Activated T-helper 2 cell treated with anti-CD3 and anti-CD28 coated beads, Interferon-gamma antibody, Interleukin-2, Interleukin-4, amounts not matched to agents 10 μg/mL and 5 μg/mL and 100 μg/mL, durations not matched to agents 14 hours and 24 hours and 36 hours (primary cell): ENCODE data around the gene CELA2B. TPM values are rescaled to one million over a fixed set of nuclear protein-coding genes. Genes with fewer than 3 reads are reported as not detected.
"Not testable (repeated sequence)": the region's sequence is repeated elsewhere in the genome, so short reads cannot be mapped to it uniquely, and the experiment has no call there.

ENCODE experiments used
- DNase-seq: peaks from one replicate; pipeline ENCODE4 v3.0.0; 2021; ENCODE audit warnings: low spot score
- H3K27ac Mint-ChIP-seq: one replicate; pipeline ENCODE4 v1.8.0; 2021; ENCODE audit warnings: mixed read lengths
- H3K27me3 Mint-ChIP-seq: one replicate; pipeline ENCODE4 v1.8.0; 2021; ENCODE audit warnings: low read depth, mixed read lengths
- H3K36me3 Mint-ChIP-seq: one replicate; pipeline ENCODE4 v1.8.0; 2021; ENCODE audit warnings: low read depth, mixed read lengths
- H3K4me1 Mint-ChIP-seq: one replicate; pipeline ENCODE4 v1.8.0; 2021; ENCODE audit warnings: low read depth, mixed read lengths
- H3K4me3 Mint-ChIP-seq: one replicate; pipeline ENCODE4 v1.8.0; 2021; ENCODE audit warnings: low read depth, mild to moderate bottlenecking, moderate library complexity, mixed read lengths
- H3K9me3 Mint-ChIP-seq: one replicate; pipeline ENCODE4 v1.8.0; 2021; ENCODE audit warnings: mixed read lengths
- intact Hi-C: fragments of 100-400 bp; cut with micrococcal nuclease; formaldehyde crosslinking; loops from one replicate; pipeline ENCODE4 v1.15.1; 2023
- total RNA-seq: library from RNA; stranded (reverse); gene quantifications from 2 replicates; pipeline ENCODE4 v1.2.3, GENCODE V29; 2022

Gene CELA2B
- not detected in 2 replicates for total RNA-seq

GRCh38 chr1:15475752-15476314 is at the start of gene CELA2B:
Gene CELA2B (plus strand): TSS chr1:15476104. CDS start chr1:15476126, 22 bp downstream.
- no peaks in the 10 kb centered on the region for H3K9me3 Mint-ChIP-seq
- H3K4me1 Mint-ChIP-seq: no peaks in the 10 kb centered on the region
- no peak within 1 kb of the TSS for H3K27ac Mint-ChIP-seq
- no peak within 1 kb of the TSS for H3K4me3 Mint-ChIP-seq
- DNase-seq: no peak
- intact Hi-C loops: no loop called here
- no peaks in the 10 kb centered on the region for H3K27me3 Mint-ChIP-seq
- no peaks in the 10 kb centered on the region for H3K36me3 Mint-ChIP-seq

- Mint-ChIP-seq H3K9me3 (no peaks in the 10 kb centered on the region), H3K4me3 (no peak overlapping the region), H3K4me1 (peaks cover 13% of the 10 kb centered on the region), H3K27ac (peak overlapping the region; percentile 61), H3K27me3 (no peaks in the 10 kb centered on the region), H3K36me3 (peaks cover 38% of the 10 kb centered on the region)
- intact Hi-C loops: no loop called here
- no peak for DNase-seq
These were observed 49.2 kb upstream of the CELA2B start for GRCh38 chr1:15426492-15427279.

DNA sequence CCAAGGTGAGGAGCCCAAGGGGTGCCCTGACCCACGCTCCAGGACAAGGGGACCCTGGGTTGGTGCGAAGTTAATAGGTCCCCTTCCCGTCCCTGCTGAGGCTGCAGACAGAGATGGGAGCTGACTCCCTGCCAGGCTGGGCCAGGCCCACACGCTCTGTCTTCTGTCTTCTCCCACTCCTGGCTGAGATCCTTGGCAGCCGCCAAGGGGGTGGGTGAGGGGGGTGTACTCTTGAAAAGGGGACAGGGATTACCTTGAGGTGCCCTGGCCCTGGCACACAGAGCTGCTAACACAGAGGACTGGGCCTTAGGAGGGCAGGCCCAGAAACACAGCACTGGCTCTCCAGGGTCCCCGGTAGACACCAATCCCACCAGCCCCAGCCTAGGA is 48.6 kb upstream of the CELA2B start:
- no peak overlapping the region for H3K27ac Mint-ChIP-seq
- H3K9me3 Mint-ChIP-seq: no peaks in the 10 kb centered on the region
- intact Hi-C loops: no loop called here
- H3K4me1 Mint-ChIP-seq: peaks cover 12% of the 10 kb centered on the region
- H3K36me3 Mint-ChIP-seq: peaks cover 36% of the 10 kb centered on the region
- no peaks in the 10 kb centered on the region for H3K27me3 Mint-ChIP-seq
- DNase-seq: no peak
- H3K4me3 Mint-ChIP-seq: no peak overlapping the region

DNA sequence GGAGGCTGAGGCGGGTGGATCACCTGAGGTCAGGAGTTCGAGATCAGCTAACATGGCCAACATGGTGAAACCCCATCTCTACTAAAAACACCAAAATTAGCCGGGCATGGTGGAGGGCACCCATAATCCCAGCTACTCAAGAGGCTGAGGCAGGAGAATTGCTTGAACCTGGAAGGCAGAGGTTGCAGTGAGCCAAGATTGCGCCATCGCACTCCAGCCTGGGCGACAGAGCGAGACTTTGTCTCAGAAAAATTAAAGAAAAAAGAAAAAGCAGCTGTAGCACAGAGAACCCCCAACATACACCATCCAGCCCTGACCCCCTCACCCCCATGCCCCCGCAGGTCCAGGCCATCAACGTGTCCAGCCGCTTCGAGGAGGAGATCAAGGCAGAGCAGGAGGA is 47.7 kb upstream of the CELA2B start:
- H3K27ac Mint-ChIP-seq, intact Hi-C loops, H3K9me3 Mint-ChIP-seq, DNase-seq, H3K27me3 Mint-ChIP-seq, H3K4me3 Mint-ChIP-seq: not testable (repeated sequence)
- H3K36me3 Mint-ChIP-seq: peaks cover 36% of the 10 kb centered on the region
- H3K4me1 Mint-ChIP-seq: peaks cover 12% of the 10 kb centered on the region

- H3K27me3 Mint-ChIP-seq: no peaks in the 10 kb centered on the region
- no peaks in the 10 kb centered on the region for H3K9me3 Mint-ChIP-seq
- no peak overlapping the region for H3K4me3 Mint-ChIP-seq
These were observed 47.0 kb upstream of the CELA2B start for GRCh38 chr1:15428815-15429435.

GRCh38 chr1:15429701-15430149 is 46.2 kb upstream of the CELA2B start:
- Mint-ChIP-seq H3K36me3 (peaks cover 31% of the 10 kb centered on the region), H3K27ac (no peak overlapping the region), H3K27me3 (no peaks in the 10 kb centered on the region), H3K4me3 (no peak overlapping the region), H3K4me1 (peaks cover 7% of the 10 kb centered on the region), H3K9me3 (no peaks in the 10 kb centered on the region)
- DNase-seq: no peak
- intact Hi-C loops: loop anchor here (2.0 kb wide), 1 partner anchor 45 kb away; no protein-coding TSS in a partner anchor

More at GRCh38 chr1:15428815-15429435, 47.0 kb upstream of the CELA2B start:
- DNase-seq: no peak
- H3K4me1 Mint-ChIP-seq: peaks cover 12% of the 10 kb centered on the region
- no peak overlapping the region for H3K27ac Mint-ChIP-seq
- H3K36me3 Mint-ChIP-seq: peaks cover 36% of the 10 kb centered on the region
- intact Hi-C loops: no loop called here

- H3K27me3 Mint-ChIP-seq: no peaks in the 10 kb centered on the region
- DNase-seq: peak; percentile 57
- intact Hi-C loops: loop anchor here (1.0 to 2.0 kb wide), 2 partner anchors 46 to 108 kb away; no protein-coding TSS in a partner anchor
- H3K4me3 Mint-ChIP-seq: no peak overlapping the region
- H3K36me3 Mint-ChIP-seq: peaks cover 23% of the 10 kb centered on the region
- no peak overlapping the region for H3K27ac Mint-ChIP-seq
- no peaks in the 10 kb centered on the region for H3K9me3 Mint-ChIP-seq
- H3K4me1 Mint-ChIP-seq: peaks cover 6% of the 10 kb centered on the region
These were observed 44.9 kb upstream of the CELA2B start for GRCh38 chr1:15430787-15431570.

DNA sequence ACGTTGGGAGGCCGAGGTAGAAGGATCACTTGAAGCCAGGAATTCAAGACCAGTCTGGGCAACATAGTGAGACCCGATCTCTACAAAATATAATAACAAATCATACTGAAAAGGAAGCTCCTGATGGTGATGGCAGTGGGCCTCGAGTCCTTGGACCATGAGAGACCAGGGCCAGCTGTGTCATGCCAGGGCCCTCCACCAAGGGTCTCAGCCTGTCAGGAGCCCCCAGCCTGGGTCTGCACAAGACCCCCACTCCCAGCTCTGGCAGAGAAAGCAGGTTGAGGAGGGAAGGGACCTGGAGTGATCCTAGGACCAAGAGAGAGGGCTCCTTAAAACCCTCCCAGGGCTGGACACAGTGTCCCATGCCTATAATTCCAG is 44.3 kb upstream of the CELA2B start:
- Mint-ChIP-seq H3K27me3 (no peaks in the 10 kb centered on the region), H3K36me3 (peaks cover 18% of the 10 kb centered on the region), H3K27ac (no peak overlapping the region), H3K4me1 (peaks cover under 1% of the 10 kb centered on the region), H3K4me3 (no peak overlapping the region), H3K9me3 (no peaks in the 10 kb centered on the region)
- no peak for DNase-seq
- intact Hi-C loops: loop anchor here (1.0 to 2.0 kb wide), 2 partner anchors 47 to 108 kb away; no protein-coding TSS in a partner anchor

DNA sequence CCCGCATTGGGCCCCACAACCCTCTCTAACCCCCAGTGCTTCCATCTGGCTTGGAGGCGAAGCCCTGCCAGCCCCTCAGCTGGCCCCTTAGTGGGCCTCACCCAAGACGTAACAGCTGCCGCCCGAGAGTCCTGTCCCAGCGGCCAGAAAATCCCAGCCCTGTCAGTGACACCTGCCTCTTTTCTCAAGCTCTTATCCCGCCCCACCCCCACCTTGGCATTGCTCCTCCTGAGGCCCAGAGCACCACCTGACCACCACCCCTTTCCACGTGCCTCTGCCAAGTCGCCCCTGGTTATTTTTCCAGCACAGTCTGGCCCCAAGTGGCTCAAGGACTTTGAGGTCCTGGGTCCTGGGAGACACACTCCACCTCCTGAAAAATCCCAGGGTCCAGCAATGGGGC is 43.6 kb upstream of the CELA2B start:
- Mint-ChIP-seq H3K27me3 (no peaks in the 10 kb centered on the region), H3K4me1 (no peaks in the 10 kb centered on the region), H3K36me3 (peaks cover 14% of the 10 kb centered on the region), H3K4me3 (no peak overlapping the region), H3K9me3 (no peaks in the 10 kb centered on the region), H3K27ac (no peak overlapping the region)
- no peak for DNase-seq
- intact Hi-C loops: no loop called here

- no peaks in the 10 kb centered on the region for H3K4me1 Mint-ChIP-seq
- H3K4me3 Mint-ChIP-seq: no peak overlapping the region
- no peak overlapping the region for H3K27ac Mint-ChIP-seq
- intact Hi-C loops: no loop called here
- no peak for DNase-seq
- peaks cover 8% of the 10 kb centered on the region for H3K36me3 Mint-ChIP-seq
- H3K9me3 Mint-ChIP-seq: no peaks in the 10 kb centered on the region
- no peaks in the 10 kb centered on the region for H3K27me3 Mint-ChIP-seq
These were observed 42.4 kb upstream of the CELA2B start for GRCh38 chr1:15433471-15433870.

DNA sequence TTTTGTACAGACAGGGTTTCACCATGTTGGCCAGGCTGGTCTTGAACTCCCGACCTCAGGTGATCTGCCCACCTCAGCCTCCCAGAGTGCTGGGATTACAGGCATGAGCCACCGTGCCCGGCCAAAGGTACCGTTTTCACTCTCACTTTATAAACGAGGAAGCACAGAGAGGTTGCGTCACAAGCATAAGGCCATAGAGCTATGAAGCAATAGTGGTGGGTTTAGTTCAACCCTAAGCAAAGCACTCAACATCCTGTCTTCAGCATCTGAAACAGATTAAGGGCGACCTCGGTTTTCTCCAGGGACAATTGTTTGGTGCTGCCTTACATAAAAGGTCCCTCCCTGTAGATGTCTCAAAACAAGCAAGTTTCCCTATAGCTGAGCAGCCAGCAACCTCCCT is 41.2 kb upstream of the CELA2B start:
- H3K4me1 Mint-ChIP-seq, H3K4me3 Mint-ChIP-seq, intact Hi-C loops, H3K9me3 Mint-ChIP-seq, H3K36me3 Mint-ChIP-seq, DNase-seq, H3K27me3 Mint-ChIP-seq, H3K27ac Mint-ChIP-seq: not testable (repeated sequence)

DNA sequence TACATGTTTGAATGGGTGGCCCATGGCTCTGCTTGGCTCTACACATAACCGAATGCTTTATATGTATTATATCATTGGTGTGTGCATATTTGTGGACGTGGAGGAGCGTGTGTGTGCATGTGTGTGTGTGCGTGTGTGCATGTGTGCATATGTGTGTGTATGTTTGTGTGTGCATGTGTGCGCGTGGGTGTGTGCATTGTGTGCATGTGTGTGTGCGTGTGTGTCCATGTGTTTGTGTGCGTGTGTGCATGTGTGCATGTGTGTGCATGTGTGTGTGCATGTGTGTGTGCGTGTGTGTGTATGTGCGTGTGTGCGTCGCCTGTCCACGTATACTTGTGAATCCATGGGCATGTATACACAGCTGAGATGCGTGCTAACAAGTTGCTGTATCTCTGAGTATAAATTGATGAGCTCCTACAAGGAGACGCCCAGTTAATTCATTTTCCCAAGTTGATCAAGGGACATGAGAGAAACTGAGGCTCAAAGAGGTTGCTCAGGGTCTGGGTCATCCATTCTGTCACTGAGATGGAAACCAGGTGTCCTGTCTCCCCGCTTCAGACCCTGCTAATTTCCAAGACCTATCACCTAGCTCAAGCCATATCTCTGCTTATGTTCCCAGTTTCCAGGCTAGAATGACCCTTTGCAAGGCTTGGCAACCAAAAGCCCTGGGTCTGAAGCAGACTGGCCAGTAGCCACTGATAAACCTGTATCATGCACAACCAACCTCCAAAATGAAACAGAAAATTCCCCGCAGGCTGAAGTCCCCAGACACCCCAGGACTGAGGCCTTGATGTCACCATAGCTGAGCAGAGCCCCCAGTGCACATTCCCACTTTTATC is 40.4 kb upstream of the CELA2B start:
- H3K27ac Mint-ChIP-seq: no peak overlapping the region
- intact Hi-C loops: no loop called here
- DNase-seq: no peak
- no peaks in the 10 kb centered on the region for H3K27me3 Mint-ChIP-seq
- no peaks in the 10 kb centered on the region for H3K9me3 Mint-ChIP-seq
- no peak overlapping the region for H3K4me3 Mint-ChIP-seq
- H3K36me3 Mint-ChIP-seq: no peaks in the 10 kb centered on the region
- H3K4me1 Mint-ChIP-seq: no peaks in the 10 kb centered on the region
